GM19240 (cell line): ENCODE measurements around the gene PRELID1.

Source experiments
- DNase-seq: peaks from one replicate; pipeline ENCODE4 v3.0.0; 2011; ENCODE audit warnings: low spot score; ENCODE audit not compliant: insufficient read length

Gene PRELID1

DNA sequence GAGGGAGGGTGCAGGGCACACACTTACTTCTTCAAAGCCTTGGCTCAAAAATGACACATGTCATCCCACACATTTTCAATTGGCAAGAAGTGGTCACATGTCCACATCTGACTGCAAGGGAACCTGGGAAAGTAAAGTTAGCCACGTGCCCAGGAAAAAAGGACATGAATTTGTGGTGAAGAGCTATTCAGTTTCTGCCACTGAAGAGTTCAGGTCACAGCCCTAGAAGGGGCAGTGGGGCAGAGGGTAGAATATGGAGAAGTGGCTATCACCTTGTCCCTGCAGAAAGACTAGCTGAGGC, 52.2 kb downstream of the PRELID1 start:
- no peak for DNase-seq
